Kasumi-1 (cell line): ENCODE data around the gene APLN.

Experiments
- DNase-seq, 2 experiments: peaks; one replicate each; lab custom pipeline; 2025; lab: John Stamatoyannopoulos, UW

Gene APLN

GRCh38 chrX:129659861-129660260, 5.1 kb upstream of the APLN start:
- no peak for DNase-seq

- no peak for DNase-seq
Measured at GRCh38 chrX:129659141-129659540, 4.4 kb upstream of the APLN start.

- no peak for DNase-seq
Measured at GRCh38 chrX:129658429-129658828, 3.7 kb upstream of the APLN start.

GRCh38 chrX:129655547-129656249, 942 bp upstream of the APLN start:
- peak in 1 of 2 experiments; percentile 11 for DNase-seq

GRCh38 chrX:129653971-129654651, 645 bp downstream of the APLN start:
- DNase-seq, result no peak

GRCh38 chrX:129653181-129653970, 1.4 kb downstream of the APLN start:
- no peak for DNase-seq

GRCh38 chrX:129652565-129653169, 2.1 kb downstream of the APLN start:
- DNase-seq, result no peak

GRCh38 chrX:129651756-129652564, 2.8 kb downstream of the APLN start:
- no peak for DNase-seq

GRCh38 chrX:129650821-129651510, 3.8 kb downstream of the APLN start:
- DNase-seq, result no peak

- DNase-seq, result no peak
Measured at GRCh38 chrX:129650183-129650689, 4.5 kb downstream of the APLN start.

- no peak for DNase-seq
Measured at GRCh38 chrX:129649268-129650182, 5.2 kb downstream of the APLN start.

- DNase-seq, result no peak
Measured at GRCh38 chrX:129648514-129649267, 6.1 kb downstream of the APLN start.

- DNase-seq, result no peak
Measured at GRCh38 chrX:129647418-129648410, 7.0 kb downstream of the APLN start.

GRCh38 chrX:129646566-129647417, 8.0 kb downstream of the APLN start:
- no peak for DNase-seq

- DNase-seq, result no peak
Measured at GRCh38 chrX:129642641-129643040, 12.1 kb downstream of the APLN start.

- DNase-seq, result no peak
Measured at GRCh38 chrX:129641941-129642340, 12.8 kb downstream of the APLN start.

- DNase-seq, result no peak
Measured at GRCh38 chrX:129641469-129641868, 13.3 kb downstream of the APLN start.
